ENCODE measurements around the gene HPCAL1. TPM values are rescaled to one million over a fixed set of nuclear protein-coding genes. Genes with fewer than 3 reads are reported as not detected.

HPCAL1 gene
- total and polyA plus RNA-seq, 2 of the 8 experiments (the other 6 are each of a cell fraction or from before 2014, with no cell fraction given) = 5.8 to 8.6 TPM

DNA sequence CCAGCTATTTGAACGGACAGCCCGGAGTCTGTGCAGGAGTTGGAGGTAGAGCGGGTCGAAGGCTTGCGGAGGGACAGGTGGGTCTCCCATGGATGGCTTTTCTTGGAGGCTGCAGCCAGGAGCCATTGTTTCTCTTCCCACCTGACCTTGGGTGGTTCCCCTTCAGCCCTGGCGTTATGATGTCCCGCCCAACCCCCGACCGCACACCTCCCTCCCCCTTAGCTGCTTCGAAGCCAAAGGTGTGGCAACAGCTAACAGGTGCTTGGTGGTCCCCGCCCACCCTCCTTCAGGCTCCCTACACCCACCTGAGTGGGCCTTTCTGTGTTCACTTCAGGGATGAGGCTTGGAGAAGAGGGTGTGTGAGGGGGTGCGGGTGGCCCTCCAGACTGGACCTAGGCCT lies 62.7 kb downstream of the HPCAL1 start (continued):
- TF ChIP-seq, protein P1, sequence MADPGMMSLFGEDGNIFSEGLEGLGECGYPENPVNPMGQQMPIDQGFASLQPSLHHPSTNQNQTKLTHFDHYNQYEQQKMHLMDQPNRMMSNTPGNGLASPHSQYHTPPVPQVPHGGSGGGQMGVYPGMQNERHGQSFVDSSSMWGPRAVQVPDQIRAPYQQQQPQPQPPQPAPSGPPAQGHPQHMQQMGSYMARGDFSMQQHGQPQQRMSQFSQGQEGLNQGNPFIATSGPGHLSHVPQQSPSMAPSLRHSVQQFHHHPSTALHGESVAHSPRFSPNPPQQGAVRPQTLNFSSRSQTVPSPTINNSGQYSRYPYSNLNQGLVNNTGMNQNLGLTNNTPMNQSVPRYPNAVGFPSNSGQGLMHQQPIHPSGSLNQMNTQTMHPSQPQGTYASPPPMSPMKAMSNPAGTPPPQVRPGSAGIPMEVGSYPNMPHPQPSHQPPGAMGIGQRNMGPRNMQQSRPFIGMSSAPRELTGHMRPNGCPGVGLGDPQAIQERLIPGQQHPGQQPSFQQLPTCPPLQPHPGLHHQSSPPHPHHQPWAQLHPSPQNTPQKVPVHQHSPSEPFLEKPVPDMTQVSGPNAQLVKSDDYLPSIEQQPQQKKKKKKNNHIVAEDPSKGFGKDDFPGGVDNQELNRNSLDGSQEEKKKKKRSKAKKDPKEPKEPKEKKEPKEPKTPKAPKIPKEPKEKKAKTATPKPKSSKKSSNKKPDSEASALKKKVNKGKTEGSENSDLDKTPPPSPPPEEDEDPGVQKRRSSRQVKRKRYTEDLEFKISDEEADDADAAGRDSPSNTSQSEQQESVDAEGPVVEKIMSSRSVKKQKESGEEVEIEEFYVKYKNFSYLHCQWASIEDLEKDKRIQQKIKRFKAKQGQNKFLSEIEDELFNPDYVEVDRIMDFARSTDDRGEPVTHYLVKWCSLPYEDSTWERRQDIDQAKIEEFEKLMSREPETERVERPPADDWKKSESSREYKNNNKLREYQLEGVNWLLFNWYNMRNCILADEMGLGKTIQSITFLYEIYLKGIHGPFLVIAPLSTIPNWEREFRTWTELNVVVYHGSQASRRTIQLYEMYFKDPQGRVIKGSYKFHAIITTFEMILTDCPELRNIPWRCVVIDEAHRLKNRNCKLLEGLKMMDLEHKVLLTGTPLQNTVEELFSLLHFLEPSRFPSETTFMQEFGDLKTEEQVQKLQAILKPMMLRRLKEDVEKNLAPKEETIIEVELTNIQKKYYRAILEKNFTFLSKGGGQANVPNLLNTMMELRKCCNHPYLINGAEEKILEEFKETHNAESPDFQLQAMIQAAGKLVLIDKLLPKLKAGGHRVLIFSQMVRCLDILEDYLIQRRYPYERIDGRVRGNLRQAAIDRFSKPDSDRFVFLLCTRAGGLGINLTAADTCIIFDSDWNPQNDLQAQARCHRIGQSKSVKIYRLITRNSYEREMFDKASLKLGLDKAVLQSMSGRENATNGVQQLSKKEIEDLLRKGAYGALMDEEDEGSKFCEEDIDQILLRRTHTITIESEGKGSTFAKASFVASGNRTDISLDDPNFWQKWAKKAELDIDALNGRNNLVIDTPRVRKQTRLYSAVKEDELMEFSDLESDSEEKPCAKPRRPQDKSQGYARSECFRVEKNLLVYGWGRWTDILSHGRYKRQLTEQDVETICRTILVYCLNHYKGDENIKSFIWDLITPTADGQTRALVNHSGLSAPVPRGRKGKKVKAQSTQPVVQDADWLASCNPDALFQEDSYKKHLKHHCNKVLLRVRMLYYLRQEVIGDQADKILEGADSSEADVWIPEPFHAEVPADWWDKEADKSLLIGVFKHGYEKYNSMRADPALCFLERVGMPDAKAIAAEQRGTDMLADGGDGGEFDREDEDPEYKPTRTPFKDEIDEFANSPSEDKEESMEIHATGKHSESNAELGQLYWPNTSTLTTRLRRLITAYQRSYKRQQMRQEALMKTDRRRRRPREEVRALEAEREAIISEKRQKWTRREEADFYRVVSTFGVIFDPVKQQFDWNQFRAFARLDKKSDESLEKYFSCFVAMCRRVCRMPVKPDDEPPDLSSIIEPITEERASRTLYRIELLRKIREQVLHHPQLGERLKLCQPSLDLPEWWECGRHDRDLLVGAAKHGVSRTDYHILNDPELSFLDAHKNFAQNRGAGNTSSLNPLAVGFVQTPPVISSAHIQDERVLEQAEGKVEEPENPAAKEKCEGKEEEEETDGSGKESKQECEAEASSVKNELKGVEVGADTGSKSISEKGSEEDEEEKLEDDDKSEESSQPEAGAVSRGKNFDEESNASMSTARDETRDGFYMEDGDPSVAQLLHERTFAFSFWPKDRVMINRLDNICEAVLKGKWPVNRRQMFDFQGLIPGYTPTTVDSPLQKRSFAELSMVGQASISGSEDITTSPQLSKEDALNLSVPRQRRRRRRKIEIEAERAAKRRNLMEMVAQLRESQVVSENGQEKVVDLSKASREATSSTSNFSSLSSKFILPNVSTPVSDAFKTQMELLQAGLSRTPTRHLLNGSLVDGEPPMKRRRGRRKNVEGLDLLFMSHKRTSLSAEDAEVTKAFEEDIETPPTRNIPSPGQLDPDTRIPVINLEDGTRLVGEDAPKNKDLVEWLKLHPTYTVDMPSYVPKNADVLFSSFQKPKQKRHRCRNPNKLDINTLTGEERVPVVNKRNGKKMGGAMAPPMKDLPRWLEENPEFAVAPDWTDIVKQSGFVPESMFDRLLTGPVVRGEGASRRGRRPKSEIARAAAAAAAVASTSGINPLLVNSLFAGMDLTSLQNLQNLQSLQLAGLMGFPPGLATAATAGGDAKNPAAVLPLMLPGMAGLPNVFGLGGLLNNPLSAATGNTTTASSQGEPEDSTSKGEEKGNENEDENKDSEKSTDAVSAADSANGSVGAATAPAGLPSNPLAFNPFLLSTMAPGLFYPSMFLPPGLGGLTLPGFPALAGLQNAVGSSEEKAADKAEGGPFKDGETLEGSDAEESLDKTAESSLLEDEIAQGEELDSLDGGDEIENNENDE (IDR thresholded peaks at IDR 0.05; ENCODE audit: insufficient replicate concordance, low read length) = no peak
- TF ChIP-seq TBP (IDR thresholded peaks at IDR 0.05; ENCODE audit: low read depth, low read length) (no peak), RNF2 (IDR thresholded peaks at IDR 0.05; ENCODE audit: borderline replicate concordance, low read depth, low read length, missing control alignments, poor library complexity, severe bottlenecking) (no peak), PHF8 (conservative IDR thresholded peaks at IDR 0.05; ENCODE audit: low read depth, low read length) (no peak), SP1 (IDR thresholded peaks at IDR 0.05; ENCODE audit: low read depth, low read length) (no peak)
